Brain pericyte (primary cell): ENCODE data around the gene ZMYM4.
"Not testable (repeated sequence)": the region's sequence is repeated elsewhere in the genome, so short reads cannot be mapped to it uniquely, and the experiment has no call there.

Experiments used
- DNase-seq: peaks from one replicate; pipeline ENCODE4 v3.0.0-alpha.2; 2012; ENCODE audit warnings: low read depth, low spot score

The ZMYM4 gene

DNA sequence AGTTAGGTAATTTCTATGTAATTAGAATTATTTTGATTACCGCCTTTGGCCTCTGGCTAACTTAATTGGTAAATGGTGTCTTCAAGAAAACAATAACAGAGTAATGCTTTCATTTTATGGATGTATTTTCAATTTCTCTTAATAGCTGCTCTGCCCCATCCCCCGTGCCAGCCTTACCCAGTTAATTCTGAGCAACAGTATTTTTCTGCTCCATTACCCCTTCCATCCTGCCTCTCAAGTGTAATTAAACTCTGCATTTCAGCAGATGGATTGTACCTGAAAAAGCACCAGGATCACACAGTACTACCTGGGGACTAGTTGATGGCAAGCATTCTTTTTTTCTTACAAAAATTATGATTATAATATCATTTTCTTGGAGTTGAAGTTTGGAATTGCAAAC, 184.5 kb downstream of the ZMYM4 start:
- DNase-seq = no peak

GRCh38 chr1:35454176-35454575, 185.7 kb downstream of the ZMYM4 start:
- DNase-seq = no peak

- no peak for DNase-seq
Measured at GRCh38 chr1:35454616-35455015, 186.1 kb downstream of the ZMYM4 start.

GRCh38 chr1:35460796-35461195, 192.3 kb downstream of the ZMYM4 start:
- no peak for DNase-seq

DNA sequence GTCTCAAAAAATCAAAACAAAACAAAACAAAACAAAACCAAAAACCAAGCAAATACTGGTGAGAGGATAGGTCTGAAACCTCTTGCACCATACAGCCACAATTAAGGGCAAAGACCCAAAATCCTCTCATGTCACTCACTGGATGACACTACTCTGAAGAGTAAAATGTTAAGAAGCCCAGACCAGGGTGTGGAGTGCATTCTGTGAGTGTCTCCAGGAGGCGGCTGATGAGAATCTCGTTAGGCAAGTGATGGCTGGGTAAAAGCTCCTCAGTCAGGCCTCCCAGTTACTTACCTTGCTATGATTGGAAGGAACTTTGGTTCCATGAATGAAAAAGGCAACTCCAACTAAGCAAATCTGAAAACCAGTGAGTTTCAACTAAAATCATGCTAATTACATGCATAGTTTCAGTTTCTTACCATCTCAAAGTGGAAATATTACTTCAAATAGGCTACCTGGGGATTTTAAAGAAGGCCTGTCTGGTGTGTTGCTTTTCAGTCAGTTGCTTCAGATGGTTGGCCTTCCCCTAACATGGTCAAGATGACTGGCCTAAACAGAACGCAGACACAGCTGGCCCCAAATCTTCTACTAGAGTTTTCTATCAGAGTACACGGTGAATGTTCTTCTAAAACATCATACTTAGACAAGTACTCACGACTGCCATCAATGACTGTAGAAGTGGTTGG, 193.6 kb downstream of the ZMYM4 start:
- DNase-seq = no peak

- DNase-seq = no peak
Measured at GRCh38 chr1:35463232-35463631, 194.7 kb downstream of the ZMYM4 start.

DNA sequence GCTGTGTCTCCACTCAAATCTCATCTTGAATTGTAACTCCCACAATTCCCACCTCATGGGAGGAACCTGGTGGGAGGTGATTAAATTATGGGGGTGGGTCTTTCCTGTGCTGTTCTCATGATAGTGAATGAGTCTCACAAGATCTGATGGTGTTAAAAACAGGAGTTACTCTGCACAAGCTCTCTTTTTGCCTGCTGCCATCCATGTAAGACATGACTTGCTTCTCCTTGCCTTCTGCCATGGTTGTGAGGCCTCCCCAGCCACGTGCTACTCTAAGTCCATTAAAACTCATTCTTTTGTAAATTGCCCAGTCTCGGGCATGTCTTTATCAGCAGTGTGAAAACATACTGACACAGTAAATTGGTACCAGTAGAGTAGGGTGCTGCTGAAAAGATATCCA, 195.2 kb downstream of the ZMYM4 start:
- not testable (repeated sequence) for DNase-seq

- no peak for DNase-seq
Measured at GRCh38 chr1:35466120-35466519, 197.6 kb downstream of the ZMYM4 start.

GRCh38 chr1:35470977-35471613, 202.6 kb downstream of the ZMYM4 start:
- DNase-seq = no peak
